Measurements from ENCODE around the gene MARK1.

Gene MARK1

DNA sequence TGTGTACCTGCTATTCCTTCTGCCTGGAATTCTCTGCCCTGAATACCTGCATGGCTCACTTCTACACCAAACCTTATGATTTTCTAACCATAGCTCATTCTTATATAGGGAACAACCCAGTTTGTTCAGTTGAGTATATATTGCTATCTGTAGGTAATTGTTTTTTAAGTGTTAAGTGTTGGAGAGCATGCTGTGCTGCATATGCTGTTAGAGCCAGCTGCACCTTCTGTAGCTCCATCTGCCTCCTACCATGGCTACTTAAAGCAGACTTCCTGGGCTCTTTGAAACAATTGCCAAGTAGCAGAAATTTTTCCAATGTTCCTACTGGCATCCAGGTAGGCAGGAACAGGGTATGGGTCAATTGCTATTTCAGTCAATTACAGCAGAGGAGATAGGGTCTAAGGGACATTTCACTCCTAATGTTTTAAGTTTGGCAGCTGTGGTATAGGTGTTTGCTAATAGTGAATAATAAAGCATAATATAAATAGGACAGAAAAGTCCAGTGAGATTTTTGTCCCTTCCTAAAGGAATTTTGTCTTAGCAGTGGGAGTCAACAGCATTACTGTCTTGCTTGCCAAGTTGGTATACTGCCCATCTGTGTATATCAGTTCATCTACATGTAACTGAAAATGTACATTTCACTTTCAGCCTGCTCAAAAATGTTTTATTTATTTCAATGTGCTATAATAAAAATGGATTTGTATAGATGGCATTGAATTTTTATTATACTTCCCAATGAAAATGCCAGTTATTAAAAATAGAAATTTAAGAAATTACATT lies 128.2 kb downstream of the MARK1 start:
- no peaks in the 10 kb centered on the region for H3K79me2 ChIP-seq (ENCODE audit: low read length)
- H3K9me3 ChIP-seq (replicated peaks; ENCODE audit: insufficient read depth, low read length) = no peaks in the 10 kb centered on the region
- no peak for DNase-seq
- H3K9ac ChIP-seq (ENCODE audit: low read length) = no peak overlapping the region
- TF ChIP-seq EZH2 (optimal IDR thresholded peaks at IDR 0.05; ENCODE audit: low read depth, low read length) (no peak), EZH2phosphoT487 (IDR thresholded peaks at IDR 0.05; ENCODE audit: low read length) (no peak)
- TF ChIP-seq, protein P1, sequence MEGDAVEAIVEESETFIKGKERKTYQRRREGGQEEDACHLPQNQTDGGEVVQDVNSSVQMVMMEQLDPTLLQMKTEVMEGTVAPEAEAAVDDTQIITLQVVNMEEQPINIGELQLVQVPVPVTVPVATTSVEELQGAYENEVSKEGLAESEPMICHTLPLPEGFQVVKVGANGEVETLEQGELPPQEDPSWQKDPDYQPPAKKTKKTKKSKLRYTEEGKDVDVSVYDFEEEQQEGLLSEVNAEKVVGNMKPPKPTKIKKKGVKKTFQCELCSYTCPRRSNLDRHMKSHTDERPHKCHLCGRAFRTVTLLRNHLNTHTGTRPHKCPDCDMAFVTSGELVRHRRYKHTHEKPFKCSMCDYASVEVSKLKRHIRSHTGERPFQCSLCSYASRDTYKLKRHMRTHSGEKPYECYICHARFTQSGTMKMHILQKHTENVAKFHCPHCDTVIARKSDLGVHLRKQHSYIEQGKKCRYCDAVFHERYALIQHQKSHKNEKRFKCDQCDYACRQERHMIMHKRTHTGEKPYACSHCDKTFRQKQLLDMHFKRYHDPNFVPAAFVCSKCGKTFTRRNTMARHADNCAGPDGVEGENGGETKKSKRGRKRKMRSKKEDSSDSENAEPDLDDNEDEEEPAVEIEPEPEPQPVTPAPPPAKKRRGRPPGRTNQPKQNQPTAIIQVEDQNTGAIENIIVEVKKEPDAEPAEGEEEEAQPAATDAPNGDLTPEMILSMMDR (IDR thresholded peaks at IDR 0.05; ENCODE audit: low read length) = no peak
- no peaks in the 10 kb centered on the region for H3K27me3 ChIP-seq (replicated peaks; ENCODE audit: insufficient read depth, low read length)
- no peaks in the 10 kb centered on the region for H3K36me3 ChIP-seq (replicated peaks; ENCODE audit: insufficient read depth, low read length)
- peaks cover 10% of the 10 kb centered on the region; the same call in 1 of the 2 replicates for H3K4me1 ChIP-seq (ENCODE audit: low read length)
- no peaks in the 10 kb centered on the region for H3F3A ChIP-seq (ENCODE audit: insufficient read depth, low read length)
- no peak overlapping the region for H3K4me2 ChIP-seq (ENCODE audit: low read depth, low read length)
- no peaks in the 10 kb centered on the region for H3K9me2 ChIP-seq (replicated peaks; ENCODE audit: insufficient read depth, low read length)
- no peak overlapping the region for H3K27ac ChIP-seq (ENCODE audit: low read length)
- H4K20me1 ChIP-seq (ENCODE audit: insufficient read depth, low read length) = no peaks in the 10 kb centered on the region
- H2AFZ ChIP-seq (ENCODE audit: low read length) = no peak overlapping the region
- H3K4me3 ChIP-seq (ENCODE audit: low read length) = no peak overlapping the region

DNA sequence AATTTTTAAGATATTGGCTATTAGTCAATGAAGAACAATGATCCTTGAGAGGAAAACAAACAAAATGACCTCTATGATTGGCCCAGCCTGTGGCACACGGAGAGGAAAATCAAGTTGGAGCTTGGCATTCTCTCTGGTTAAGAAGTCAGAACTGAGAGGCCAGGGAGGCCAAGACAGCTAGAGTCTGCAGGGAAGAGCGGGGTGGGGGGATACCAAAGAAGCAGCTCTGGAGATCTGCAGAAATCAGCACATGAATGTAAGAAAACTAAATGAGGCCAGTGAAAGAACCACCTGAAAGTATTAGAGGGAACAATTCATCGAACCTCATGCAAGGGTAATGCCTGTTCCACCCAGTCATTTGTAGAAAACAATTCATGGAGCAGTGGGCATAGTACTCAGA lies 138.4 kb downstream of the MARK1 start:
- Histone ChIP-seq H3F3A (ENCODE audit: insufficient read depth, low read length) (no peaks in the 10 kb centered on the region), H2AFZ (ENCODE audit: low read length) (no peak overlapping the region), H3K4me3 (ENCODE audit: low read length) (no peak overlapping the region), H3K4me2 (ENCODE audit: low read depth, low read length) (no peak overlapping the region), H3K4me1 (ENCODE audit: low read length) (no peaks in the 10 kb centered on the region), H3K79me2 (ENCODE audit: low read length) (no peaks in the 10 kb centered on the region), H3K9ac (ENCODE audit: low read length) (no peak overlapping the region), H3K27ac (ENCODE audit: low read length) (no peak overlapping the region), H3K27me3 (replicated peaks; ENCODE audit: insufficient read depth, low read length) (no peaks in the 10 kb centered on the region), H3K36me3 (replicated peaks; ENCODE audit: insufficient read depth, low read length) (no peaks in the 10 kb centered on the region), H4K20me1 (ENCODE audit: insufficient read depth, low read length) (no peaks in the 10 kb centered on the region), H3K9me2 (replicated peaks; ENCODE audit: insufficient read depth, low read length) (no peaks in the 10 kb centered on the region), H3K9me3 (replicated peaks; ENCODE audit: insufficient read depth, low read length) (no peaks in the 10 kb centered on the region)
- TF ChIP-seq, protein P1 (IDR thresholded peaks at IDR 0.05; ENCODE audit: low read length) = no peak
- TF ChIP-seq EZH2phosphoT487 (IDR thresholded peaks at IDR 0.05; ENCODE audit: low read length) (no peak), EZH2 (optimal IDR thresholded peaks at IDR 0.05; ENCODE audit: low read depth, low read length) (no peak)
- no peak for DNase-seq

DNA sequence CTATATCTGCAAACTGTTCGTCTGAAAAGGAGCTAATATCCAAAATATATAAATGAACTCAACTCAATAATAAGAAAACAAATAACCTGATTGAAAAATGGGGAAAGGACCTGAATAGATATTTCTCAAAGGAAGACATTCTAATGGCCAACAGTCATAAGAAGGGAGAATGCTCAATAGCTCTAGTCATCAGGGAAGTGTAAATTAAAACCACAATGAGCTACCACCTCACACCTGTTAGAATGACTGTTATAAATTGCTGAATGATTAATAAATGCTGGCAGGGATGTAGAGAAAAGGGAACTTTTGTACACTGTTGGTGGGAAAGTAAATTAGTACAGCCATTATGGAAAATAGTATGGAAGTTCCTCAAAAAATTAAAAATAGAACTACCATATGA lies 141.1 kb downstream of the MARK1 start:
- no peaks in the 10 kb centered on the region for H3F3A ChIP-seq (ENCODE audit: insufficient read depth, low read length)
- no peak overlapping the region for H3K9ac ChIP-seq (ENCODE audit: low read length)
- DNase-seq = no peak
- no peaks in the 10 kb centered on the region for H3K9me2 ChIP-seq (replicated peaks; ENCODE audit: insufficient read depth, low read length)
- H3K36me3 ChIP-seq (replicated peaks; ENCODE audit: insufficient read depth, low read length) = no peaks in the 10 kb centered on the region
- H4K20me1 ChIP-seq (ENCODE audit: insufficient read depth, low read length) = no peaks in the 10 kb centered on the region
- TF ChIP-seq EZH2phosphoT487 (IDR thresholded peaks at IDR 0.05; ENCODE audit: low read length) (no peak), EZH2 (optimal IDR thresholded peaks at IDR 0.05; ENCODE audit: low read depth, low read length) (no peak)
- TF ChIP-seq, protein P1 (IDR thresholded peaks at IDR 0.05; ENCODE audit: low read length) = no peak
- H3K79me2 ChIP-seq (ENCODE audit: low read length) = no peaks in the 10 kb centered on the region
- H3K9me3 ChIP-seq (replicated peaks; ENCODE audit: insufficient read depth, low read length) = no peaks in the 10 kb centered on the region
- H3K4me2 ChIP-seq (ENCODE audit: low read depth, low read length) = no peak overlapping the region
- H3K4me1 ChIP-seq (ENCODE audit: low read length) = no peaks in the 10 kb centered on the region
- H3K27ac ChIP-seq (ENCODE audit: low read length) = no peak overlapping the region
- H2AFZ ChIP-seq (ENCODE audit: low read length) = no peak overlapping the region
- no peaks in the 10 kb centered on the region for H3K27me3 ChIP-seq (replicated peaks; ENCODE audit: insufficient read depth, low read length)
- no peak overlapping the region for H3K4me3 ChIP-seq (ENCODE audit: low read length)
